Measurements from ENCODE around the gene KCNK5. TPM values are rescaled to one million over a fixed set of nuclear protein-coding genes. Genes with fewer than 3 reads are reported as not detected.
A peak's percentile ranks its signal among the peaks of the same experiment; 100 is the strongest.

KCNK5 gene
- 10 to 100 TPM in 5 of 6 donors, 1 to 10 TPM in 1; 8.9 to 34.6 (median 17.3) TPM for total RNA-seq

- Histone ChIP-seq H3K36me3 (no peaks in the 10 kb centered on the region), H3K9me3 (no peaks in the 10 kb centered on the region), H3K27ac (peak within 1 kb of the TSS; percentile 56 to 83 (median 79)), H3K4me1 (peaks cover 35 to 59% (median 40%) of the 10 kb centered on the region in 4 donors), H3K27me3 (no peaks in the 10 kb centered on the region), H3K4me3 (peak within 1 kb of the TSS; percentile 57 to 69 (median 61))
- DNase-seq (peak; percentile 94 to 97), ATAC-seq (ENCODE audit: low FRiP score in 2 of 2) (peak; percentile 93 to 95)
- 1 to 3% methylated on average over 13 to 58 of the region's 73 CpGs for WGBS, 2 donors
- peak; percentile 56 to 92 (median 80) for TF ChIP-seq CTCF (IDR thresholded peaks at IDR 0.05)
- peak in 1 of 2 donors; percentile 93 for TF ChIP-seq POLR2AphosphoS5 (IDR thresholded peaks at IDR 0.05)
- TF ChIP-seq POLR2A (IDR thresholded peaks at IDR 0.05) = peak in 3 of 4 donors; percentile 43 to 86 (median 67)
- no peak for TF ChIP-seq EP300 (IDR thresholded peaks at IDR 0.05)
Observed at GRCh38 chr6:39228992-39229767, at the start of gene KCNK5. Gene KCNK5 (minus strand): TSS chr6:39229475. CDS start chr6:39229111, 364 bp downstream.

GRCh38 chr6:39276379-39276995, 47.2 kb upstream of the KCNK5 start:
- Histone ChIP-seq H3K4me1 (peaks cover 0 to 6% (median 3%) of the 10 kb centered on the region in 4 donors), H3K9me3 (no peaks in the 10 kb centered on the region), H3K4me3 (no peak overlapping the region), H3K27me3 (no peaks in the 10 kb centered on the region), H3K27ac (no peak overlapping the region), H3K36me3 (no peaks in the 10 kb centered on the region)
- ATAC-seq (ENCODE audit: low FRiP score in 2 of 2) (no peak), DNase-seq (no peak)
- 82 to 85% methylated on average over 3 of the region's 3 CpGs for WGBS, 2 donors
- no peak for TF ChIP-seq POLR2A (IDR thresholded peaks at IDR 0.05)
- no peak for TF ChIP-seq EP300 (IDR thresholded peaks at IDR 0.05)
- no peak for TF ChIP-seq POLR2AphosphoS5 (IDR thresholded peaks at IDR 0.05)
- TF ChIP-seq CTCF (IDR thresholded peaks at IDR 0.05) = no peak

GRCh38 chr6:39274903-39275302, 45.6 kb upstream of the KCNK5 start:
- no peaks in the 10 kb centered on the region for H3K9me3 ChIP-seq
- WGBS, 2 donors = 85 to 91% methylated on average over 3 of the region's 3 CpGs
- H3K27me3 ChIP-seq = no peaks in the 10 kb centered on the region
- ATAC-seq (ENCODE audit: low FRiP score in 2 of 2) (no peak), DNase-seq (no peak)
- no peaks in the 10 kb centered on the region for H3K4me1 ChIP-seq
- no peaks in the 10 kb centered on the region for H3K36me3 ChIP-seq
- TF ChIP-seq CTCF (IDR thresholded peaks at IDR 0.05) (no peak), EP300 (IDR thresholded peaks at IDR 0.05) (no peak), POLR2AphosphoS5 (IDR thresholded peaks at IDR 0.05) (no peak), POLR2A (IDR thresholded peaks at IDR 0.05) (no peak)
- H3K27ac ChIP-seq = no peak overlapping the region
- H3K4me3 ChIP-seq = no peak overlapping the region

GRCh38 chr6:39274471-39274870, 45.2 kb upstream of the KCNK5 start:
- no peaks in the 10 kb centered on the region for H3K9me3 ChIP-seq
- WGBS, 2 donors = 62 to 75% methylated on average over 4 of the region's 4 CpGs
- H3K4me1 ChIP-seq = no peaks in the 10 kb centered on the region
- no peak overlapping the region for H3K4me3 ChIP-seq
- no peaks in the 10 kb centered on the region for H3K27me3 ChIP-seq
- no peak for TF ChIP-seq POLR2A (IDR thresholded peaks at IDR 0.05)
- no peak for TF ChIP-seq EP300 (IDR thresholded peaks at IDR 0.05)
- TF ChIP-seq CTCF (IDR thresholded peaks at IDR 0.05) = no peak
- TF ChIP-seq POLR2AphosphoS5 (IDR thresholded peaks at IDR 0.05) = no peak
- no peaks in the 10 kb centered on the region for H3K36me3 ChIP-seq
- DNase-seq (no peak), ATAC-seq (ENCODE audit: low FRiP score in 2 of 2) (no peak)
- H3K27ac ChIP-seq = no peak overlapping the region

Measured in upper lobe of left lung (tissue), 6 donors.